NCI-H1092 treated with DMSO at 0.1 percent for 48 hours (cell line): ENCODE results near the gene TMEM161A.
"Not testable (repeated sequence)": the region's sequence is repeated elsewhere in the genome, so short reads cannot be mapped to it uniquely, and the experiment has no call there.

Experiments
- DNase-seq: peaks from one replicate; lab custom pipeline; 2025; lab: John Stamatoyannopoulos, UW

Gene TMEM161A

DNA sequence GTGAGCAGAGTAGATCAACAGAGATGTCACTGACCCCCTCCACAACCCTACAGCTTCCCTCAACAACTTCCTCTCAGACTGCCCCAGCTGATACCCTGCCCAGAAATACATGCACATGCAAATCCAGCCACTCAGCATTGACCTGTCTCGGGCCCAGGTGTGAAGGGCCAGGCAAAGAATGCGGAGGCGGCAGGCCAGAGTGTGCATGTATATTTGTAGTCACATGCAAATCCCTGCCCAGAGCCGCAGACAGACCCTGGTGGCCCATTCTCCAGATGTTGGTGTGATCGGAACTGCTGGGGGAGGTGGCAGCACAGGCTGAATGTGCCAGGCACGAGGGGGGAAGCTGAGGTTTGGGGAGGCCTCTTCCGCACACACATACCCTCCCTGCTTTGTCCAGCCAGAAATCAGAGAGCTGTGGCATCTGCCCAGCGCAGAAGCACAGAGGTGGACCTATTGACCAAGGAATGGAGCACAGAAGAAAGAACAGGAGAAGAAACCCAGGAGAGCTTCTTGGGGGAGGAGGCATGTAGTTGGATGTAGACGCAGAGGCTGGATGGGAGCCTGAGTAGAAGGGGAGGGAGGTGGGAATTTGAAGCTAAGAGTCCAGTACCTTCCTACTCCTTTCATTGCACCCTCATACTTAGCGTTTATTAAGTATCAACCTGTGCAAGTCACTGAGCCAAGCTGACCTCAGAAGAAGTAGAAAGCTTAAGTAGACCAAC lies 17.4 kb upstream of the TMEM161A start:
- DNase-seq = no peak

DNA sequence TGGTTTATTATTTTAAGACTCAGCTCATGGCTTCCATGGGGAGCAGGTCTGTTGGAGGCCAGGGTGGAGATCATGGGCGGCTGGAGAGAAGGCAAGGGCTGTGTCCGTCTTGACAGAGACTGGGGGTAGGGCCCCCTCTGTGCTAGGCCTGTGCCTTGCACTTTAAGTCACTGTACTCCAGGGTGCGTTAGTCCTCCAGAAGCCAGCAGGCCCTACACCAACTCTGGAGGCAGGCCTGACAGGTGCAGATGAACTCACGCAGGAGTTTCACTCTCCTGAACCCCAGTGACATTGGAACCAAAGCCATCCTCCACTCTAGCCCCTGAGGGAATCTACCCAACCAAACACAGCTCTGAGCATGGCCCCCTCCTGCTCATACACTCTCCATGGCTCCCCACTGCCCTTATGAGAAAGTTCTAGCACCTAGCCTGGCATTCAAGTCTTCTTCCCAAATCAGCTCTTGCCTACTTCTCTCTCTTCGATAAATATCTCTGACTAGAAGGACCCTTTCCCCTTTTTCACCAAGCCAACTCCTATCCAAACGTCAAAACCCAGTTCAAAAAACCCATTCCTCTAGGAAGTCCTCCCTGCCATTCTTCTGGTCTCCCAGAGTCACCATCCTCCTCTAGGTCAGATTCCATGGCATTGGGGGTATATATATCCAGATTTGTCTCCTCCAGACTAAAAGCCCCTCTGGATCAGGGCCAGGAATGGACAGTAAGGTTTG lies 16.7 kb upstream of the TMEM161A start:
- no peak for DNase-seq

DNA sequence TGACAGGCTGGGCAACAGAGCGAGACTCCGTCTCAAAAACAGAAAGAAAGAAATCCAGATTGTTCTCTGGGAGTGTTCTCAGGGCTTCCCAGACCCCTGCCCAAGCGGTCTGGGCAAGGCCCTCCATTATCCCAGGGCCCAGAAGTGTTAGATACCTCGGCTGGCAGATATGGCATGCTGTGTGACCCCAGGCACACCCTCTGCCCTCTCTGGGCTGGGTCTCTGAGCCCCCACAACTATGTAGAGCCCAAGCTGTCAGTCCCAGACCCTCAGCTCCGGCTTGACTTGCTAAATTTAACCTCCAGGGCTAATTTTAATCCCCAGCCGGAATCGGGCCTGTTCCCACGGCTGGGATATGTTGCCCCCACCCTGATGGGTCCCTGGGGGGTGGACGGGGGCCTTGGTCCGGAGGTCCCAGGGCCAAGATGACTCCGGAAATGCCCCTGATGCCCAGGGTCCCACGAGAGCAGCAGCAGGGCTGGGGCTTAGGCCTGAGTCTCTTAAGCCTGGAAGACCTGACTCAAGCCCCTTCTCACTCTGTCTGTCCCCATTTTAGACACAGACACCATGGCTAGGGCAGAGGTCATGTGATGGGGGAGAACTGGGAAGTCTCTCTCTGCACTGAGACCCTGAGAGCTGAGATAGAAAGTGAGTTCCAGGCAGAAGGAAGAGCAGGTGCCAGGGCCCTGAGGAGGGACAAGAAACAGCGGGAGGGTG lies 14.5 kb upstream of the TMEM161A start:
- no peak for DNase-seq

DNA sequence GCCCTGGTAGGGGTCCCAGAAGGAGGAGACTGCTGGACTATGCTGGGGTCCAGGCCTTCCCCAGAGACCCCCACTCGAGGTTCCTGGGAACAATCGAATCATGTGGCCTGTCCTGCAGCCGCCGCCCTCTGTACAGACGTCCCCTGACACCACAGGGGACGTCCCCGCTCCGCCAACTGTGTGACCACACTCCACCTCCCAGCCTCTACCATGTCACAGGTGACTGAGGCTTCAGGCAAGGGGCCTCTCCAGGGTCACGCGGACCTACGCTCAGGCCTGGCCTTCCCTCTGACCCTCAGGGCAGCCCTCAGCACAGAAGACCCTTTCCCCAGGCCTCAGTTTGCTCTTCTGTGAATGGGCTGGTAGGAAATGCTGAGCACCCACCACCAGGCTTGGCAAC lies 13.1 kb upstream of the TMEM161A start:
- DNase-seq = no peak

DNA sequence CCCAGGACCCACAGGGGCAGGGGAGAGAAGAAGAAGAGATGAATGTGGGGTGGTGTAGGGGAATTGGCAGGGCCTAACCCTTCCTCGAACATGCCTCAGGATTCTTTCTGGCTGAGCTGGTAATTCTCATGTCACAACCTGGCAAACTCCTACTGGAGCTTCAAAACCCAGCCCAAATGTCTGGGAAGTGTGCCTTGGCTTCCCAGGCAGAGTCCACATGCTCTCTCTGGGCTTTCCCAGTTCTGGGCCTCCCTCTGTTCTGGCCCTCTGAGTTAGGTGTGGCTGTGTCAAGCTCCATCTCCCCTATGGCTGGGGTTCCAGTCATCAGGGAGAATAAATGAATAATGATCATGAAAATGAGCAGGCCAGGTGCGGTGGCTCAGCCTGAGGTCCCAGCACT lies 11.2 kb upstream of the TMEM161A start:
- no peak for DNase-seq

DNA sequence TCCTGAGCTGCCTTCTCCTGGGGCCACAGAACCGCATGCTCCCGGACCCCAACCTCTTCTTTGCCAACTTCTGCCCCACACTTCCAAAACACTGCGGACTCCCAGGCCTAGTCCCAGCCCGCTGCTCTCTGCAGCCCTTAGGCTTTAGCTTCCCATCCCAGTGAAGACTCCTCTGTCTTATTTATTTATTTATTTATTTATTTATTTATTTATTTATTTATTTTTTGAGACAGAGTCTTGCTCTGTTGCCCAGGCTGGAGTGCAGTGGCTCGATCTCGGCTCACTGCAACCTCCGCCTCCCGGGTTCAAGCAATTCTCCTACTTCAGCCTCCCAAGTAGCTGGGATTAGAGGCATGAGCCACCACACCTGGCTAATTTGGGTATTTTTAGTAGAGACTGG lies 10.2 kb upstream of the TMEM161A start:
- not testable (repeated sequence) for DNase-seq

DNA sequence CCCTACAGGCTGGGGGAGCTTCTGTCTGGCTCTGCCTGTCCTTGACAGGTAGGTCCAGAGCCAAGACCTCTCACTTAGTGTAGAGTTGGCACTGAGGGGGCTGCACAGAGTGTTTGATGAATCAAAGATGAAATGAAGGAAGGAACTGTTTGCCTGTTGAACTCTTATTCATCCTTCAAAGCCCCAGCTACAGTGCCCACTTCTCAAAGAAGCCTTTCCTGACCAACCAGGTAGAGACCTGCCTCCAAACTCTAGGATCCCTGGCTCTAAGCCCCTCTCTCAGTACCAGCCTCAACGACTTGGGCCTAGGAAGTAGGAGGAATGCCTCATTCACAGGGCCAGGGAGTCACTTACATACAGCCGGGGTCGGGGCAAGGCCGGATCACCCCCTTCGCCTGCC lies 9.1 kb upstream of the TMEM161A start:
- no peak for DNase-seq

DNA sequence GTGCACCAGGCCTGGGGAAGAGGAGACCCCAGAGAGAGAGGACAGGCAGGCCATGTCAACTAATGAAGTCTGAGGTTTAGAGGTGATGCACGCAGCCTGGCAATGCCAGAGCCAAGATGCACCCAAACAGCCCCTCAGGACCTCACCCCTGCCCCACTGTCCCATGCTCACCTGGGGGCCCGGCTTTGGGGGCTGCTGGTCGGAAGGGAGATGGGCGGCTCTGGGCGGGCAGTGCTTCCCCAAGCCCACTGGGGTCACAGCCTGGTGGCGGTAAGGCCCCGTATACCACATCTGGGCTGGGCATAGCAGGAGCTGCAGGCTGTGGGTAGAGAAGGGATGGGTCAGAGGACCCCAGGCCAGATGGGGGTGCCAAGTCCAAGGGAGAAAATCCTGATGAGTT lies 8.6 kb upstream of the TMEM161A start:
- no peak for DNase-seq

DNA sequence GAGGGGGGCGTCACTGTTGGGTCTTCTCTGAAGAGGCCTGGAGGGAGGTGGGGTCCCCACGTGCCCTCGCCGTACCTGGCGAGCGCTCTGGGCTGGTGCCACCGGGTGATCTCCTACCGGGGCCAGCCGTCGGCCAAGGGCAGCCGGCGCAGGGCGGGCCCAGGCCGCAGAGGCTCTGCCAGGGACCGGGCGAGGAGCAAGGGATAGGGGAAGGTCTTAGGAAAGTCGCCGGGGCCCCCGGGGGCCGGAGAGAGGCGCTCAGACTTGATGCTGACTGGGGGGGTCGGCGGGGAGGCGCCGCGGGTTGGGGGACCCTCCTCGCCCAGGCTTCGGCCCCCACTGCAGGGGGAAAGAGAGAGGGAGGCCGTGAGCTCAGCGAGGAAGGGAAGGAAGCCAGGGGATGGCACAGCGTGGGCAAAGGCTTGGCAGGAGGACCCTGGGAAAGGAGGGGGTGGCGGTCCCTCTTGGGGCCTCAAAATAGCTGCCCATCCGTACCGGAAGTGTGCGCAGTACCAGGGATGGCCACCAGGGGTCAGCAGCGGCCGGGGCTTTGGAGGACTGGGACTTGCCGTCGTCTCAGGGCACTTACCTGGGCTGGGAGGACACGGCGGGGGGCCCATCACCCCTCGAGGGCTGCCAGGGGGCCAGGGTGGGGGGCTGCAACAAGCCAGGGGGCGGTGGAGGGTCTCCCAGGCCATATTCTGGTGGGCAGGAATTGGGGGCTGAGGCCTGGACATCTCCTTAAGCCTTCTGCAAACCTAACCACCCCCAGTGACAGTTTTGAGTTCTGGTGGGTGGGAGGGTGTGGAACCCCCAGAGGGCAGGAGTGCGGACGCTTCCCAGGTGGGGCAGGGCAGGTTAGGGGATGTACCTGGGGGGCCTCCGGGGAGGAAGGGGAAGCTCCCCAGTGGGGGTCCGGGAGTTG lies 7.7 kb upstream of the TMEM161A start:
- peak; percentile 47 for DNase-seq

DNA sequence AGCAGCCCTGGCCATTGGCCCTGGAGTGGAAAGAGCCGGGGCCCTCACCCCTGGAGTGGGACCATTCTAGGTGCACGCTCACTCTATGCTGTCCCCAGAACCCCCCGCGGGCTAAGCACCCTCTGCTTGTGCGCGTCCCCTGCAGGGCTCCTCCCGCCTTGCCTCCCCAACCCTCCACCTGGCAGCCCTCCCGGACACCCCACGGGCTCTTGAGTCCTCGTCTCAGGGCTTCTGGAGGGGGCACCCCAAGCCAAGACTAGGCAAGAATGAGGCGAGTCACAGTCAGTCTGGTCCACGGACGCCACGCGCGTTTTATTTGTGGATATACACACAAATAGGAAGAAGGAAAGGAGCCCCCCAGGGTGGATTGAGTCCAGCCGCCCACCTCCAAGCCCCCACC lies 7.0 kb upstream of the TMEM161A start:
- DNase-seq = no peak

DNA sequence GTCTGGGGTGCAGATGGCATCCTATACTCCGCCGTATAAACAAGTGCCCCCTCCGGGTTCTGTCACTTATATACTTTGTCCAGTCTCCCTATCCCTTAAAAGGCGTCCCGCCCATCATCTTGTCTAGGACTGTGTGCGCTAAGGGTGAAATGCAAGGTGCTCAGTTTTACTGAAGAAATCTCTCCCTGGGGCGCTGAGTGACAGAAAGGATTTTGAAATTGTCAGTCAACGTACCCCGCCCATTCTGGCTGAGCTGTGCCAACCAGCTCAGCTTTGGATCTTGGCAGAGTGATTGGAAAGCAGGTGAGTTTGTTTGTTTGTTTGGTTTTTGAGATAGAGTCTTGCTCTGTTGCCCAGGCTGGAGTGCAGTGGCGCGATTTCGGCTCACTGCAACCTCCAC lies 4.1 kb upstream of the TMEM161A start:
- DNase-seq = no peak

DNA sequence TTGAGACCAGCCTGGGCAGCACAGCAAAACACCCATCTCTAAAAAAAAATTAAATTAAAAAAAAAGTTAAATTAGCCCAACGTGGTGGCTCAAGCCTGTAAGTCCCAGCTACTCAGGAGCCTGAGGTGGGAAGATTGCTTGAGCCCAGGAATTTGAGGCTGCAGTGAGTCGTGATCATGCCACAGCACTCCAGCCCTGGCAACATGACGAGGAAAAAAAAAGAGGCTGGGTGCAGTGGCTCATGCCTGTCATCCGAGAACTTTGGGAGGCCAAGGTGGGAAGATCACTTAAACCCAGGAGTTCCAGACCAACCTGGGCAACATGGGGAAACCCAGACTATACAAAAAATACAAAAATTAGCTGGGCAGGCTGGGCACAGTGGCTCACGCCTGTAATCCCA lies 2.2 kb upstream of the TMEM161A start:
- DNase-seq = no peak

DNA sequence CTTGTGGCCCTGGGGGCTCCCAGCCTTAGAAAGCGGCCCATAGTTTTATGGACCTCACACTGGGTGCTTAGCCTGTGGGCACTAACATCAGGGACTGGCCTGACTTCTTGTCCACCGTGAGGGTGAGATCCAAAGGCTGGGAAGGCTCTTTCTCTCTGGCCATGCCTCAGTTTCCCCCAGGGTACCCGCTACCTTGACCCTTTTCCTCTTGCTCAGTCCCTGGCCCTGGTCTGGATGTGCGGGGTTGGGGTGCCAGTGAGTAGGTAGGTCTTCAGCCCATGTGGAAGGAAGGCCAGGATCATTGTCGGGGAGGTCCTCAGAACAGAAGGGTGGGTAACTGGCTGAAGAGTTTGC lies 1.6 kb upstream of the TMEM161A start:
- DNase-seq = no peak

DNA sequence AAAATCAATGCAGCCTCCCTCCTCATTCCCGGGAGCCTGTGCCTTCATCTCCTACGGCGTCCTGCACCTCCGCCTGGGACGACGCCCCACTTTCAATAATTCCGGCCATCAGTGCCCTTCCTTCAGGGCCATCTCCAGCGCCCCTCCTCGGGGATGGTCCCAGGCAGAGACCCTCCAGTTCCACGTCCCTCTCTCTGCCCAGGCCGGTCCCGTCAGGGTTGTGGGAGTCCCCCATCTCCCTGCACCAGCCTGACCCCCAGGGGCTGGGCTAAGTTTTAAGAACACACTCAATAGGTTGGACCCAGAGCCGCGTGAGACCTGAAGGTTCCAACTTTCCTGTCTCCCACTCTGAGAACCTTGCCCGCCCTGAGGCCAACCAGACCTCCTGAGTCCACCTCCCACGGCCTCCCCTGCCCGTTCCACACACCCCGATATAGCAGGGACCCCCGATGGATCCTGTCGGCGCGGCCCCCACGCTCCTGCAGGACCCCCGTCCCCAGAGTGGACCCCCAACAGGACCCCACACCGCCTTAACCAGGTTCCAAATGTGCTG lies 646 bp downstream of the TMEM161A start:
- no peak for DNase-seq

DNA sequence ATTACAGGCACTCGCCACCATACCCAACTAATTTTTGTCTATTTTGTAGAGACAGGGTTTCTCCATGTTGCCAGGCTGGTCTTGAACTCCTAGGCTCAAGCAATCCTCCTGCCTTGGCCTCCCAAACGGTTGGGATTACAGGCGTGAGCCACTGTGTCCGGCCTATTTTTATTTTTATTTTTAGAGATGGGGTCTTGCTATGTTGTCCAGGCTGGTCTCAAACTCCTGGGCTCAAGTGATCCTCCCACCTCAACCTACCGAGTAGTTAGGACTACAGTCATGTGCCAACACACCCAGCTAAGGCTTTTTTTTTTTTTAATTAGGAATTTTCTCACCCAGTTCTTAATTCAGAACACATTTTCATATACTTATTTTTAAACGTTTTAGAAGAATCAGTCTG lies 2.6 kb downstream of the TMEM161A start:
- DNase-seq = not testable (repeated sequence)

DNA sequence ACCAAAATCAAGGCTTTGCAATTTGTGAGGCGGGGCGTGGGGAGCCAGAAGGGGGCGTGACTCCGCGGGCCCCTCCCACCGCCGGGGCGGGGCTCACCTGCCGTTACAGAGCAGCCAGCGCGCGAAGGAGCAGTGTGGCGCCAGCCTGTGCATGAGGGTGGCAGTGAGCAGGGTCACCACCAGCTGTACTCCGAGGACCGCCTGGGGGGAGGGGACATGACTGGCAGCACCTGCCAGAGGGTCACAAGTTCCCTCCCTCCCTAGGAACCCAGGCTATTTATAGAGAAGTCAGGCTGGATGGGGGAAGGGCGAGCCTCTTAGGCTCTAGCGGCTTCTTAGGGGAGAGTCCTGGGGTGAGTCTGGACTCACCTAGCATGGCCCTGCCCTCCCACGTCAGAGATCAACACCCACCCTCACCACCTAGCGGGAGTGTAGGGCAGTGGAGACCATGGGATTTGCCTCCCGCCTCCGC lies 3.6 kb downstream of the TMEM161A start:
- DNase-seq = peak; percentile 16

DNA sequence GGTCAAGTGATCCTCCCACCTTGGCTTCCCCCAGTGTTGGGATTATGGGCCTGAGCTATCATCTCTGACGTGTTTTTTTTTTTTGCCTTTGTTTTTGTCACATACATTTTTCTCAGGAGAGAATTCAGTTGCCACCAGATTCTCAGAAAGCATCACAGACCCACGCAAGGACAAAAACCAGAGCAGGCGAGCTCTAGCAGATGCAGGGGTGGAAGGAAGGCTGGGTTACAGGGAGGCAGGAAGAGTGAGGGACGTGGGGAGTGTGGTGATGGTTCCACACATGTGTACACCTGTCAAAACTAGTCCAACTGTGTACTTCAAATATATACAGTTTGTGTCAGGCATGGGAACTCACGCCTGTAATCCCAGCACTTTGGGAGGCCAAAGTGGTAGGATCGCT lies 4.3 kb downstream of the TMEM161A start:
- DNase-seq = no peak

DNA sequence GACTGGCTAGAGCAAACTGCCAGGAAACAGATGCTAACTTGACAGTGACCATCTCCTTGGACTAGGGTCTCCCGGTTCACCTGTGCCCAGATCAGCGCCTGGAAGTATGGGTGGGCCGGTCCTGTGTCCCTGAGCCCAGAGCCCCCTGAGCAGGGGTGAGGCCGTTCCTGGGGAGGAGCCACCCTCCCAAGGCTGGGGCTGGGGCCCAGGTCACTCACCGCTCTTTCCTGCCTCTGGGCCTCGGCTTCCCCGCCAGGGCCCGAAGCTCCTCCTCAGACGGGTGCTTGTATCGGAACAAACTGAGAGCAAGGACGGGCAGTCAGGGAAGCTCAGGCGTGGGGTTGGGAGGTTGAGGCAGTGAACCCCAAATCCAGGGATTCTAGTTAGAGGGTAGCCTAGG lies 5.4 kb downstream of the TMEM161A start:
- no peak for DNase-seq

DNA sequence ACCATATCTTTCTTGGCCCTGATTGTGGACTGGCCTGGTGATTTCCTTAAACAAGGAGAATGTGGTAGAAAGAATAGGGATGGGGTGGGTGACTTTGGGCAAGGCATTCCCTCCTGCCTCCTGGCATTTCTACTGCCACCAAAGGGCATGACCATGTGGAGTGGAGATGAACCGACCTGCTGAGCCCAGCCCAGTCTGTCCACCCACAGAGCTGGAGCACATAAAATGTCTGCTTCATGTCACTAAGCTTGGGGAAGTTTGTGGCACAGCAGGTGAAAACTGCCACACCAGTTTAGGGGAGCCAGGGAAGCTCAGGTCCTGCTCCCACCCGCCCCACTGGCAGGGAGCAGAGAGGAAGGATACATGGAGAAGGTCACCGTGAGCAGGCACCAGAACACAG lies 6.3 kb downstream of the TMEM161A start:
- no peak for DNase-seq

DNA sequence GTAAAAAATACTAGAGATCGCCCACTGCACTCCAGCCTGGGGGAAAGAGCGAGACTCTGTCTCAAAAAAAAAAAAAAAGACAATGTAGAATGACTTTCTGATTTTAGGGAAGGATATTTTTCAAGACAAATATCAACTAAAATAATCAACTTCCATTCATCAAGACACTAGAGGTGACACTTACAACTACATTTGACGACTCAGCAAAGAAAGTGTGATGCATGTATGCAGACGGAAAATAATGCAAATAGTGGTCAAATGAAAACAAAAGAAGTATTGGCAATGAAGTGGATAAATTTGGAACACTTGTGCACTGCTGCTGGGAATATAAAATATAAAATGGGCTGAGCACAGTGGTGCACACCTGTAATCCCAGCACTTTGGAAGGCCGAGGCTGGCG lies 12.2 kb downstream of the TMEM161A start:
- no peak for DNase-seq

DNA sequence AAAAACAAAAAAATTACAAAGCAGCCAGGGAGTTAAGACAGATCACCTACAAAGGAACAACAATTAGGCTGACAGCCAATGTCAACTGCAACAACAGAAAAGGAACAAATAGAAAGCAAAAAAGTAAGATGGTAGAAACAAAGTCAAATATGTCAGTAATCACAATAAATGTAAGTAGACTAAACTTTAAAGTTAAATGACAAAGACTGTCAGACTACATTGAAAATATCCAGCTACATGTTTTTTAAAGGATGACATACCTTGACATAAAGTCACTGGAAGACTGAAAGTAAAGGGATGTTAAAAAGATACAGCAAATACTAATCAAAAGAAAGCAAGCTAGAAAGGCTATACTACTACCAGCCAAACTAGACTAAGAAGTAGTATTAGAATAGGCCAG lies 14.9 kb downstream of the TMEM161A start:
- no peak for DNase-seq

DNA sequence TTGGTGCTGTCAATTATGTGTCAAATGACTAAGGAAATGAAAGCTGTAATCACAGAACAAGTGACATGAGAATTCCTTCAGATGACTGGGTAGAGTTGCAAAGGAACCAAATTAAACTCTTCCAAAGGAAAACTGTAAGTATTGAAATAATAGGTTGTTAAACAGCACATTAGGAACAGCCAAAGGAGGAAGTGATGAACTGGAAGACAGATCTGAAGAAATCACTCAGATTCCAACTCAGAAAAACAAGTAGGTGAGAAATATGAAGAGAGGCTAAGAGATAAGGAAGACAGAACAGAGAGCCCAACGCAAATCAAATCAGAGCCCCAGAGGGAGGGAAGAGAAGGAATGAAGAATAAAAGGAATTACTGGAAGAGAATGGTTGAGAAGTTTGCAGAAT lies 15.4 kb downstream of the TMEM161A start:
- DNase-seq = no peak
